Measurements from ENCODE around the gene USP36.
"Not testable (repeated sequence)": the region's sequence is repeated elsewhere in the genome, so short reads cannot be mapped to it uniquely, and the experiment has no call there.

USP36 gene

GRCh38 chr17:78763561-78763960 is 77.1 kb downstream of the USP36 start:
- DNase-seq = no peak

- peak; percentile 70 for DNase-seq
Measured at GRCh38 chr17:78761789-78762406, 78.7 kb downstream of the USP36 start.

DNA sequence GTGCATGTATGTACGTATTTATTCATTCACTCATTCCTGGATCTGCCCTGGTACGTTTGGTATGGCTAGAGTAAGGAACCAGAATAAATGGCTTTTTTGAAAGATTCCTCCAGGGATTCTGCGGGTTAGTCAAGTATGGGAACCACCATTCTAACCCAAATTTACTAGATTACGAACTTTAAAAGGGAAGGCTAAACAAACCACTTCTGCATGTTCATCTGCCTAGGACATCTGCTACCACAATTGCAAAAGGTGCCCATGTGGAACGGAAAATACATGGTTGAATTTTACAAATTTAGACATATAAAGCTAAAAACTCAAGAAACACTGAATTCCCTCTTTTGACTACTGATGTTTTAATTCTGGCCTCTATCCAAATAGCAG is 80.7 kb downstream of the USP36 start:
- no peak for DNase-seq

DNA sequence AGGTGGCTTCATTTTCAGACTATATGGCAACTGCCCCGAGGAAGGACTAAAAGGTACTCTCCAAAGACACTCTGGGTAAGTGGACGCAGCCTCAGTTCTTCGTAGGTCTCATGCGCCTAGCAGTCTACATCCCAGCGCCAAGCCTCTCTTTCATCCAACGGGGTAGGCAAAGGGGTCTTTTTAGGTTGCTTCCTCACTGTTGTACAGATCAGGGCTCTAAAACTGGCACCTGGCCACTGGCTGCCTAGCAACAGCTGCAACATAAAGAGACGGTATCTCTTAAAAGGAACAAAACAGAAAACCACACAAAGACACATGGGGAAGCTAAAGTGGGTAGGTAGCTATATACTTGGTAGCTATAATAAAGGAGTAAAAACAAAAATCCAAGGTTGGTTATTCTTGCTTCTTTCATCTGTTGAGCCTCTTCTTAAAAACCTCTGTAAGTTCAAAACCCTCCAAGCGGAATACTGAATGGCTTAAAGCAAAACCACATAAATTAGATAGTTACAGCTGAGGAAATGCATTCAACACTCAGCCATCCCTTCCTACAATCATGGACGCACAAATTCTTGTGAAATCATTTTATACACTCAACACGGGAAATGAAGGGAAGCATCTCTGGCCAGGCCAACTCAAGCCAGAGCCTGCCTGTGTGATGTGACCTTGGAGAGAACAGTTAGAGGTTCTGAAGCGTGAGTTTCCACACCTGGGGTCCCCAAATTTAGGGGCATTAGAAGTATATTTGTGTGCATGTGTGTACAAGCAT is 81.2 kb downstream of the USP36 start:
- DNase-seq = peak; percentile 95

DNA sequence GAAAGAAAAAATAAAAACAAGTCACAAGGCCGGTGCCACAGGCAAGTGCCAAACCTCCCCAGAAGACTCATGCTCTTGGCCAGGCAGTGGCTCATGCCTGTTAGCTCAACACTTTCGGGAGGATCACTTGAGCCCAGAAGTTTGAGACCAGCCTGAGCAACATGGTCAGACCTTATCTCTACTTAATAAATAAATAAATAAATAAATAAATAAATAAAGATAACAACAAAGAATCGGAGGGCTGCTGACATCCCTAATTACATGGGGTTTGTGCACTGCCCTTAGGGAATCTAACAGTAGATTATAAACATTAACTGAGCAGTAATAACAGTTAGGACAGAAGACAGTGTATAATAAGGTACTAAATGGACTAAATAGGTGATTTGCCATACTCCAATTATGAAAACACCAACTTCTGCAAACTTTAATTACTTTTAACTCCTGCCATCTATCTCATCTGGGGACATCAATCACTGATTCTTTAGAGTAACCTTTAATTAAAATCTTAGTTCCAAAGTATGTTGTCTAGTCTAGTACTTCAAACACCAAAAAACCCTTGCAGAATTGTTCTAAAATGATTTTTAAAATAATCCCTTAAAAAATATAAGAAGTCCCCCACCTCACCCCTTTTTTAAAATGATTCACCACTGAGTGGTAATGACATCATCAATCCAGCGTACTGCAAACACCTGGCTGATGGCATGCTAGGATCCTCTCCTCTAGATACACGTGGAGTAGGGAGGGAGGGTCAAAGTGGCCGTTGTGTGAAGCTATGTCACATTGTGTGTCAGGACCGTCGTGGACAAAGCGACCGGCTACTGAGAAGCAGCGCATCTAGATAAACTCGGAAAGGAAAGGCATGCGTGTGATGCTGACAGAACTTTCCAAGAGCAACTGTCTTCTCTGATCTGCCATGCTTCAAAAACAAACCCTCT is 87.0 kb downstream of the USP36 start:
- DNase-seq = peak; percentile 63

DNA sequence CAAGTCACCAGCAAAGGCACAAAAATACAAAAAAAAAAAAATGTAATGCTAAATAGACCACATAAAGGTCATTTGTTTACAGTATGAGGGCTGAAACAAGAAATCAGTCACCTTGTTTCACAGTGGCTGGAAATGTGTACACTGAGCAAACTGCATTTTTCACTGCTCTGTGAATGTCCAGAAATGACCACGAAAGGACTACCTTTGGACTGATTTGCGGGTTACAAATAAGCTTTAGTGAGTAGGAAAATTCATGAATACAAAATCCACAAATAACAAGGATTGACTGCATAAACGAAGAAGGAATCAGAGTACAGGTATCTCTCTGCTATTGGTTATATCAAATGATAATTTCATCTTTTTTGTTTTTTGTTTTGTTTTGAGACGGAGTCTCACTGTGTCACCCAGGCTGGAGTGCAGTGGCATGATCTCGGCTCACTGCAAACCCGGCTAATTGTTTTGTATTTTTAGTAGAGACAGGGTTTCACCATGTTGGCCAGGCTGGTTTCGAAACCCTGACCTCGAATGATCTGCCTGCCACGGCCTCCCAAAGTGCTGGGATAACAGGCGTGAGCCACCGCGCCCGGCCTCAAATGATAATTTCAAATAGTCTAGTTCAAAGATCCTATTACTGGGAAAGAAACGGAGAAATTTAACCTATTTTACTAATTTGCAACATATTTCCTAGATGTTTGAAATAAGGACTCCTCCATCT is 89.0 kb downstream of the USP36 start:
- DNase-seq = no peak

DNA sequence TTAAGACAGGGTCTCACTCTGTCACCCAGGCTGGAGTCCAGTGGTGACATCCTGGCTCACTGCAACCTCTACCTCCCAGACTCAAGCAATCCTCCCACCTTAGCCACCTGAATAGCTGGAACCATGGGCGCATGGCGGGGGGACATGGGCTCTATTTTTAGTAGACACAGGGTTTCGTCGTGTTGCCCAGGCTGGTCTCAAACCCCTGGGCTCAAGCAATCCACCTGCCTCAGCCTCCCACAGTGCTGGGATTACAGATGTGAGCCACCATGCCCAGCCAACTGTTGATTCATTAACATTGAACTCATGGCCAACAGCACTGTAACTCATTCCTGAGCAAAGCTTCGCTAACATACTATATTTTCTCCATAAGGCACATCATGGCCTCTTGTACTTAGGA is 89.6 kb downstream of the USP36 start:
- not testable (repeated sequence) for DNase-seq

DNA sequence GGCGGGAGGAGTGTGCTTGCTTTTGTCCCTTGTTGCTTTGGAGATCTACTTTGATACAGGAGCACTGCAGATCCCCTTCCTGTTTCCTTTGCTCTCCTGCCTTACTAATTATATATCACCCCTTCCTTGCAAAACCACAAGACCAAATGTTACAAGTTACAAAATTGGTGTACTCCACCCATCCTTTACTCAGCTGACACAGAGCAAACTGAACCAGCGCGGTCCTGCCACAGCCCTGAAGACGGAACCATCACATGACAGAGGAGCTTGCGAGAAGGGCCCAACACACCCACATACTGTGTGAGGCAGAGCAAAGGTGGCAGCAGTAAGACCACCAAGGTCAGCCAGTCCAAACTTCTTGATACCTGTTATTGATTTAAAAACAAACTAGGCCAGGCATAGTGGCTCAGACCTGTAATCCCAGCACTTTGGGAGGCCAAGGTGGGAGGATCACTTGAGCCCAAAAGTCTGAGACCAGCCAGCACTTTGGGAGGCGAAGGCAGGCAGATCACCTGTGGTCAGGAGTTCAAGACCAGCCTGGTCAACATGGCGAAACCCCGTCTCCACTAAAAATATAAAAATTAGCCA is 91.8 kb downstream of the USP36 start:
- DNase-seq = peak; percentile 94

- DNase-seq = peak; percentile 55
Measured at GRCh38 chr17:78748048-78748729, 92.4 kb downstream of the USP36 start.

- peak; percentile 56 for DNase-seq
Measured at GRCh38 chr17:78747488-78747887, 93.1 kb downstream of the USP36 start.

DNA sequence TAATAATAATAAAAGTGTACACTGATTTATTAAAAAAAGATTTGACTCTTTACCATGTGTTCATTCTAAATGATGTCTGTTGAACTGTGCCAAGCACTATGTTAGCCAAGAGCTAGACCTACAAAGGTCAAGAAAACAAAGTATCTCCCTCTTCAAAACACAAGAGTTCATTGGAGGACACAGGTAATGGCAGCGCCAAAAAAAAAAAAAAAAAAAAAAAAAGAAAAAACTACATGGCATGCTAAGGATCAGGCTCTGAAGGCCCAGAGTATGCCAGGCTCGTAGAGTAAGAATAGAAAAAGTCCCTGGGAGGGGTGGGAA is 93.7 kb downstream of the USP36 start:
- DNase-seq = no peak

GRCh38 chr17:78746263-78746948 is 94.2 kb downstream of the USP36 start:
- no peak for DNase-seq
